Body of pancreas (tissue), 4 donors: ENCODE data around the gene NR2C2. TPM values are rescaled to one million over a fixed set of nuclear protein-coding genes. Genes with fewer than 3 reads are reported as not detected.

Experiments used
- ATAC-seq: fragments of 150-250 bp; one replicate; pipeline ENCODE4 v1.9.1; 2016
- DNase-seq, 4 donors: peaks; one replicate each; pipeline ENCODE4 v3.0.0-alpha.2; 2019
- H3K27ac ChIP-seq, 4 donors: fragments of 200-600 bp; sonication (generic); 1 replicate in 3 of 4; 2 replicates in 1 of 4; pipeline versions ENCODE4 v1.5.1 to v1.6.1; 2016 to 2019; ENCODE audit warnings: mild to moderate bottlenecking in 1 of 4, mixed read lengths in 1 of 4, moderate library complexity in 1 of 4
- H3K27me3 ChIP-seq, 2 donors: fragments of 200-600 bp; sonication (generic); one replicate each; pipeline ENCODE4 v1.6.0; 2016; ENCODE audit warnings: mild to moderate bottlenecking in 1 of 2
- H3K36me3 ChIP-seq, 2 donors: fragments of 200-600 bp; sonication (generic); replicated peaks in 1 of 2; 2 replicates each; pipeline ENCODE4 v1.5.1; 2016; ENCODE audit warnings: low read depth in 2 of 2; ENCODE audit not compliant: insufficient read depth in 1 of 2
- H3K4me1 ChIP-seq: fragments of 200-600 bp; sonication (generic); one replicate; pipeline ENCODE4 v1.6.0; 2016
- H3K4me3 ChIP-seq, 2 donors: fragments of 200-600 bp; sonication (generic); 1 replicate in 1 of 2; 2 replicates in 1 of 2; pipeline ENCODE4 v1.5.1; 2016 to 2019
- H3K9me3 ChIP-seq, 3 donors: fragments of 200-600 bp; sonication (generic); 1 replicate in 2 of 3; 2 replicates in 1 of 3; pipeline ENCODE4 v1.5.1; 2016
- POLR2A ChIP-seq, 3 donors: fragments of 450-650 bp; IDR thresholded peaks; one replicate each; pipeline ENCODE4 v1.6.1; 2016; ENCODE audit warnings: antibody characterized with exemption in 3 of 3, mild to moderate bottlenecking in 2 of 3
- WGBS, 2 donors: methylation state at CpG; one replicate each; pipeline ENCODE4 v1.1.5; 2017; 5-methylcytosine and 5-hydroxymethylcytosine counted together
- intact Hi-C: fragments of 100-400 bp; cut with DNase I; formaldehyde crosslinking; loops from one replicate; pipeline ENCODE4 v1.15.1; 2023
- total RNA-seq, 2 donors: library from RNA; depleted of rRNA; stranded (reverse); fragments of >200 nt; gene quantifications; one replicate each; pipeline ENCODE4 v1.1.0, GENCODE V29; 2016
- TF ChIP-seq, protein P1 (sequence below), 7 experiments: fragments of 450-650 bp in 4 of 7; fragments of 200-600 bp in 3 of 7; sonication (generic) in 3 of 7; IDR thresholded peaks; one replicate each; pipeline ENCODE4 v1.5.1; 2016 to 2019; ENCODE audit warnings: antibody characterized with exemption in 7 of 7

Gene NR2C2
- total RNA-seq, 2 donors from 2014 or later: 16.9 to 22.1 TPM

DNA sequence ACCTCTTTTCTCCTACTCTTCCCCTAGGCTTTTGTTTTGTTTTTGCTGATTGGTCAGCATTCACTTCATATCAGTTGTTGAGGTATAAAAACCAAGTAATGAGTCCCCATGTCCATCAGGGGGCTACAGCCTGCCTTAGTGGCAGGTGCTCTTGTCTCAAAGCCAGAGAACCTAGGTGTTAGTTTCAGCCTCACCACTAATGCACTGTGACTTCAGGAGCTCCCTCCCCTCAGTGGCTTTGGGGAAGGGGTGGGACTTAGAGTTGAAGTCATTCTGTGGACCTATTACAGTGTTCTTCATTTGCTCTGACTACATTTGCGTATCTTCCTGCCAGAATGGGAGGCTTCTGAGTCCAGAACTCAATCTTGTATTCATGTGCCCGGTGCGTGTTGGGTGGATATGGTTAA is 41.6 kb downstream of the NR2C2 start:
- Histone ChIP-seq H3K27me3 (no peaks in the 10 kb centered on the region), H3K4me3 (no peak overlapping the region), H3K4me1 (peaks cover 10% of the 10 kb centered on the region), H3K27ac (no peak overlapping the region), H3K36me3 (no peaks in the 10 kb centered on the region), H3K9me3 (no peaks in the 10 kb centered on the region)
- intact Hi-C loops: no loop called here
- no peak for DNase-seq
- no peak for ATAC-seq
- WGBS, 2 donors: 97 to 100% methylated on average over 3 of the region's 3 CpGs
- no peak for TF ChIP-seq POLR2A (IDR thresholded peaks at IDR 0.05)
- TF ChIP-seq, protein P1, sequence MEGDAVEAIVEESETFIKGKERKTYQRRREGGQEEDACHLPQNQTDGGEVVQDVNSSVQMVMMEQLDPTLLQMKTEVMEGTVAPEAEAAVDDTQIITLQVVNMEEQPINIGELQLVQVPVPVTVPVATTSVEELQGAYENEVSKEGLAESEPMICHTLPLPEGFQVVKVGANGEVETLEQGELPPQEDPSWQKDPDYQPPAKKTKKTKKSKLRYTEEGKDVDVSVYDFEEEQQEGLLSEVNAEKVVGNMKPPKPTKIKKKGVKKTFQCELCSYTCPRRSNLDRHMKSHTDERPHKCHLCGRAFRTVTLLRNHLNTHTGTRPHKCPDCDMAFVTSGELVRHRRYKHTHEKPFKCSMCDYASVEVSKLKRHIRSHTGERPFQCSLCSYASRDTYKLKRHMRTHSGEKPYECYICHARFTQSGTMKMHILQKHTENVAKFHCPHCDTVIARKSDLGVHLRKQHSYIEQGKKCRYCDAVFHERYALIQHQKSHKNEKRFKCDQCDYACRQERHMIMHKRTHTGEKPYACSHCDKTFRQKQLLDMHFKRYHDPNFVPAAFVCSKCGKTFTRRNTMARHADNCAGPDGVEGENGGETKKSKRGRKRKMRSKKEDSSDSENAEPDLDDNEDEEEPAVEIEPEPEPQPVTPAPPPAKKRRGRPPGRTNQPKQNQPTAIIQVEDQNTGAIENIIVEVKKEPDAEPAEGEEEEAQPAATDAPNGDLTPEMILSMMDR (IDR thresholded peaks at IDR 0.05): no peak

DNA sequence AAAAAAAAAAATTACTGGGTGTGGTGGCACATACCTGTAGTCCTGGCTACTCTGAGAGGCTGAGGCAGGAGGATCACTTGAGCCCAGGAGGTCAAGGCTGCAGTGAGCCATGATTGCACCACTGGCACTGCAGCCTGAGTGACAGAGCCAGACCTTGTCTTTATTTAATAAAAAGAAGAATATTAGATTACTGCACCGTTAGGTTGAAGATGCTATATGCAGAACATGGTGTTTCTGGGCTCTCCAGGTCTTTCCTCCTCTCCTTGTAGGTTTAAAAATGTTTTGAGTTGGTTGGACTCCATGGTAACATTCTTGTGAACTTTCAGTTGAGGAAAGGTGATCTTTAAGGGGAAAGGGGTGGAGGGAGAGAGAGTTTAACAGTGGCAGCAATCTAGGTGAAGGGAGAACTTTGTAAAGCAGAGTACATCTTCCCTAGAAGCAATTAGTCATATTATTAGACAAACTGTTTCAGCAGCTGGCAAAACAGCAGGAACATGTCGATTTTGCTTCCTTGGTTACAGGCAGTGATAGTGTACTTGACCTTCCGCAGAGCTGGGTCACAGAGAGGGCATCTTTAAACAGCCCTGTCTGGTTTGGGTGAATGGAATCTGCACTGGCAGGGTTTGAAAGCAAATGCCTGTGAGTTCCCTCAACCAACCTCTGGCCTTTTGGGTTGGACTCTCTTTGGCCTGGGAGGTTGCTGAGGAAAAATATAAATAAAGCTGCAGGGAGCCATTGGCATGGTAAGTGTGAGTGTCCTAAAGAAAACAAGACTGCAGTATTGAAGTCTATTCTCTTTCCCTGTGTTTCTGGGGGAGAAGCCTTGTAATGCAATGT is 42.8 kb downstream of the NR2C2 start:
- intact Hi-C loops: no loop called here
- no peaks in the 10 kb centered on the region for H3K27me3 ChIP-seq
- H3K4me1 ChIP-seq: peaks cover 10% of the 10 kb centered on the region
- ATAC-seq (no peak), DNase-seq (no peak)
- TF ChIP-seq POLR2A (IDR thresholded peaks at IDR 0.05): no peak
- TF ChIP-seq, protein P1 (IDR thresholded peaks at IDR 0.05): no peak
- 42 to 51% methylated on average over 3 of the region's 3 CpGs for WGBS, 2 donors
- H3K9me3 ChIP-seq: no peaks in the 10 kb centered on the region
- no peaks in the 10 kb centered on the region for H3K36me3 ChIP-seq
- H3K27ac ChIP-seq: no peak overlapping the region
- no peak overlapping the region for H3K4me3 ChIP-seq

DNA sequence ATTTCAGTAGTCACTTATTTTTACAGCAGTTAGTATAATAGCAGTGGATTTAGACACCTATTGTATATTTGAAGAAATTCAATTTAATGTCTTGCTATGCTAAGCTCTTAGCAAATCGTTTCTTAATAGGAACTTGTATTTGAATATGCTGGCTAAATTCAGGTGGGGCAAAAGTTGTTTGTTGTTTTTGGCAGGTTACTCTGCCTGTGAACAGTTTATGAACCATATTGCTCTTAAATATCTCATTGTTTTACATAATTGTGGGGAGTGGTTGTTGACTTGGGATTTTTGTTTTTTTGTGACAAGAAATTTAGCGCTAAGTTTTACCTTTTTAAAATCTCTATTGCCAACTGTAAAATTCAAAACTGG is 43.4 kb downstream of the NR2C2 start:
- TF ChIP-seq POLR2A (IDR thresholded peaks at IDR 0.05): no peak
- no peak for DNase-seq
- 52 to 56% methylated on average over 2 of the region's 2 CpGs for WGBS, 2 donors
- intact Hi-C loops: no loop called here
- Histone ChIP-seq H3K9me3 (no peaks in the 10 kb centered on the region), H3K27me3 (no peaks in the 10 kb centered on the region), H3K36me3 (no peaks in the 10 kb centered on the region), H3K4me1 (peaks cover 10% of the 10 kb centered on the region), H3K27ac (no peak overlapping the region), H3K4me3 (no peak overlapping the region)
- no peak for ATAC-seq

DNA sequence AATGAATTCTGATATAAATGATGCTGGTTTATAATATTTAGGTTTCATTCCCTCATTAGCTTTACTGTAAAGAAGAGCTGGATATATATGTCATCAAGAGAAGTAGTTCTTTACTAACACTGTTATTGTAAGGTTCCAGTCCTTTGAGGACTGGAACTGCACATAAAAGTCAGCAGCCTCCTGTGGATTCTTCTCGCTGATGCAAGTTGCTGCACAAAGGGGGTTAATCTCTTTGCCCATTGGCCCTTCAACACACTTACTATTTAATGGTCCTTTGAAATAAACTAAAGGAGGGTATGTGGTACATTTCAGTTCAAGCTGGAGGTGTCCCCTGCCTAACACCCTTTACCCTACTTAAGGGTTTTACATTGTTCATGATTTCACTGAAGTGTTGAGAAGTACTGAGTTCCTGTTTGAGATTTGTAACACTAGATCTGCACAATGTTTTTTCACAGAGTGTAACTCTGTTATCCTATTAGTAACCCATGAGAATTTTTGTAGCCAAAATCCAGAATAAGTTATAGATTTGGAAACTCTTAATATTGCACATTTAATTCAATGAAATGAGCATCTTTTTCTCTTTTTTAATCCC is 43.9 kb downstream of the NR2C2 start:
- H3K9me3 ChIP-seq: no peaks in the 10 kb centered on the region
- intact Hi-C loops: no loop called here
- ATAC-seq (no peak), DNase-seq (no peak)
- H3K4me1 ChIP-seq: peaks cover 10% of the 10 kb centered on the region
- WGBS, 2 donors: 88 to 94% methylated on average over 1 of the region's 1 CpG
- H3K36me3 ChIP-seq: no peaks in the 10 kb centered on the region
- H3K27ac ChIP-seq: no peak overlapping the region
- TF ChIP-seq POLR2A (IDR thresholded peaks at IDR 0.05): no peak
- TF ChIP-seq, protein P1 (IDR thresholded peaks at IDR 0.05): no peak
- H3K4me3 ChIP-seq: no peak overlapping the region
- no peaks in the 10 kb centered on the region for H3K27me3 ChIP-seq

DNA sequence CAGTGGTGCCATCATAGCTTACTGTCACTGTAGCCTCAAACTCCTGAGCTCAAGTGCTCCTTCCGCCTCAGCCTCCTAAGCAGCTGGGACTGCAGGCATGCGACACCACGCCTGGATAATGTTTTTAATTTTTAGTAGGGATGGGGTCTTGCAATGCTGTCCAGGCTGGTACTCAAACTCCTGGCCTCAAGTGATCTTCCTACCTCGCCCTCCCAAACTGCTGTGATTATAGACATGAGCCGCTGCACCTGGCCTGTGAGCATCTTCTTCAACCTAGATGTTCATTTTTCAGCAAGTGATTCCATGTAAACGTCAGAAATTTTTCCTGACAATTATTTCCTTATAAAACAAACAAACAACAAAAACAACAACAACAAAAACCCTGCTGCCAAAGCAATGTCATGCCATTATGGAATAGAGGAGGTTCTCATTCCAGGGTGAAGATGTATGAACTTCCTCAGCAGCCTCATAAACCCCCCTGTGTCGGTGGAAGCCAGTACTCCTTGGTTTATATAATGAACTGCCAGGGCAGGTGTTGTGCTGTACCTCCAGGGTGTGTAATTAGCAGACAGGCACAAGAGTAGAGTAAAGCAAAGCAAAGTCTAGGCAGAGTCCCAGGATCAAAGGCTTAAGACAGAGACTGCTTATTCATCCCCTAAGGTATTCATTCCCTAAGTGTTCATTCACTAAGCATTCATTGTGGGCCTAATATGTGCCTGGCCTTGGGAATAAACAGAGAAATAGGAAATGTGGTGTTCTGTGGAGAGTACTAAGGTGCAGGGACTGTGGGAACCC is 44.6 kb downstream of the NR2C2 start:
- H3K27me3 ChIP-seq: no peaks in the 10 kb centered on the region
- WGBS, 2 donors: 90 to 93% methylated on average over 7 of the region's 7 CpGs
- TF ChIP-seq, protein P1 (IDR thresholded peaks at IDR 0.05): no peak
- no peak for TF ChIP-seq POLR2A (IDR thresholded peaks at IDR 0.05)
- no peaks in the 10 kb centered on the region for H3K9me3 ChIP-seq
- intact Hi-C loops: no loop called here
- ATAC-seq (no peak), DNase-seq (no peak)
- H3K36me3 ChIP-seq: no peaks in the 10 kb centered on the region
- H3K4me1 ChIP-seq: peaks cover 10% of the 10 kb centered on the region
- H3K4me3 ChIP-seq: no peak overlapping the region
- no peak overlapping the region for H3K27ac ChIP-seq
